ENCODE data around the gene BCKDHB. TPM values are rescaled to one million over a fixed set of nuclear protein-coding genes. Genes with fewer than 3 reads are reported as not detected.

BCKDHB gene
- total and polyA plus RNA-seq, 2 donors (not counting 1 experiment from before 2014, with no cell fraction given) = 9.6 to 20.1 TPM

DNA sequence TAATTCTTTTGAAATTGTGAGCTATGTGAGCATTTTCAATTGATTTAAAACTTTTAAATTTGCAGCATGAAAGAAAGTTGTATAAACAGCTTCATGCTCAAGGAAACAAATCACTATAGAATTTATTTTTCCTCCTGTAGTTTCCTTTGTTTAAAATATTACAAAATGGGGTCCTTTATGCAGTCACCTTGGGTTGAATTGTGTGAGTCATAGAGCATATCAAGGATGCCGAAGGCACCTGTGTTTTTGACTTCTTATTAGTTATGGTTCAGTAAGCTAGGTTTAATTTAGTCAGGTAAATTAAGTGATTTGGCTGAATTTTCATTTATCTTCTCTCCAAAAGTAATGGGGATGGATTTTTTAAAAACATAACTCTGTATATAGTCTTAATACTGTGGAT, 96.8 kb downstream of the BCKDHB start:
- no peaks in the 10 kb centered on the region for H4K20me1 ChIP-seq (ENCODE audit: control insufficient read depth, insufficient read depth, low read length, poor library complexity, severe bottlenecking)
- H3K9ac ChIP-seq (ENCODE audit: low read length) = no peak overlapping the region
- no peak for DNase-seq
- POLR2A ChIA-PET = no interaction called here
- H3K4me1 ChIP-seq (ENCODE audit: control insufficient read depth in 2 of 2, insufficient read depth in 2 of 2, low read length in 2 of 2) = no peaks in the 10 kb centered on the region
- WGBS (ENCODE audit: insufficient coverage) = 60% methylated on average over 1 of the region's 1 CpG
- Mint-ChIP-seq H3K9me3 (ENCODE audit: insufficient read depth) (no peaks in the 10 kb centered on the region), H3K4me1 (peaks cover 2% of the 10 kb centered on the region), H3K27ac (no peak overlapping the region), H3K27me3 (no peaks in the 10 kb centered on the region), H3K4me3 (no peak overlapping the region)
- H3K9me3 ChIP-seq (ENCODE audit: control extremely low read depth in 1 of 3, control insufficient read depth in 2 of 3, insufficient read depth in 1 of 3, low read length in 2 of 3) = no peaks in the 10 kb centered on the region
- H3K36me3 ChIP-seq (replicated peaks in 1 of 2; ENCODE audit: control extremely low read depth in 1 of 2, control insufficient read depth in 1 of 2, extremely low read depth in 1 of 2, insufficient read depth in 2 of 2, low read length in 1 of 2) = peaks cover 0 to 3% of the 10 kb centered on the region in 2 experiments
- no peak overlapping the region for H3K27ac ChIP-seq (ENCODE audit: low read length in 2 of 2)
- CTCF ChIA-PET = interaction anchor here (3.6 kb wide), 1 partner anchor 11 kb away, joined by 13 read pairs; no protein-coding TSS in a partner anchor
- no peak overlapping the region for H2AFZ ChIP-seq (ENCODE audit: insufficient read depth, low read depth, low read length, poor library complexity, severe bottlenecking)
- H3K4me2 ChIP-seq (replicated peaks; ENCODE audit: low read depth, low read length, poor library complexity, severe bottlenecking) = no peak overlapping the region
- no peak for ATAC-seq (ENCODE audit: low read depth)
- H3K4me3 ChIP-seq (ENCODE audit: control extremely low read depth in 1 of 5, extremely low read depth in 1 of 5, insufficient read depth in 1 of 5, low read depth in 2 of 5, low read length in 4 of 5) = no peak overlapping the region
- no peaks in the 10 kb centered on the region for H3K79me2 ChIP-seq (ENCODE audit: control insufficient read depth, insufficient read depth, low read length)
- H3K27me3 ChIP-seq (replicated peaks in 1 of 4; ENCODE audit: control extremely low read depth in 1 of 4, control insufficient read depth in 3 of 4, insufficient read depth in 4 of 4, low read length in 3 of 4) = no peaks in the 10 kb centered on the region
- TF ChIP-seq, protein P1, sequence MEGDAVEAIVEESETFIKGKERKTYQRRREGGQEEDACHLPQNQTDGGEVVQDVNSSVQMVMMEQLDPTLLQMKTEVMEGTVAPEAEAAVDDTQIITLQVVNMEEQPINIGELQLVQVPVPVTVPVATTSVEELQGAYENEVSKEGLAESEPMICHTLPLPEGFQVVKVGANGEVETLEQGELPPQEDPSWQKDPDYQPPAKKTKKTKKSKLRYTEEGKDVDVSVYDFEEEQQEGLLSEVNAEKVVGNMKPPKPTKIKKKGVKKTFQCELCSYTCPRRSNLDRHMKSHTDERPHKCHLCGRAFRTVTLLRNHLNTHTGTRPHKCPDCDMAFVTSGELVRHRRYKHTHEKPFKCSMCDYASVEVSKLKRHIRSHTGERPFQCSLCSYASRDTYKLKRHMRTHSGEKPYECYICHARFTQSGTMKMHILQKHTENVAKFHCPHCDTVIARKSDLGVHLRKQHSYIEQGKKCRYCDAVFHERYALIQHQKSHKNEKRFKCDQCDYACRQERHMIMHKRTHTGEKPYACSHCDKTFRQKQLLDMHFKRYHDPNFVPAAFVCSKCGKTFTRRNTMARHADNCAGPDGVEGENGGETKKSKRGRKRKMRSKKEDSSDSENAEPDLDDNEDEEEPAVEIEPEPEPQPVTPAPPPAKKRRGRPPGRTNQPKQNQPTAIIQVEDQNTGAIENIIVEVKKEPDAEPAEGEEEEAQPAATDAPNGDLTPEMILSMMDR (IDR thresholded peaks at IDR 0.05) = no peak
- TF ChIP-seq EZH2 (IDR thresholded peaks at IDR 0.05; ENCODE audit: borderline replicate concordance, insufficient read depth, low read depth, low read length, poor library complexity, severe bottlenecking) = no peak
- intact Hi-C loops (cut with micrococcal nuclease) = no loop called here

DNA sequence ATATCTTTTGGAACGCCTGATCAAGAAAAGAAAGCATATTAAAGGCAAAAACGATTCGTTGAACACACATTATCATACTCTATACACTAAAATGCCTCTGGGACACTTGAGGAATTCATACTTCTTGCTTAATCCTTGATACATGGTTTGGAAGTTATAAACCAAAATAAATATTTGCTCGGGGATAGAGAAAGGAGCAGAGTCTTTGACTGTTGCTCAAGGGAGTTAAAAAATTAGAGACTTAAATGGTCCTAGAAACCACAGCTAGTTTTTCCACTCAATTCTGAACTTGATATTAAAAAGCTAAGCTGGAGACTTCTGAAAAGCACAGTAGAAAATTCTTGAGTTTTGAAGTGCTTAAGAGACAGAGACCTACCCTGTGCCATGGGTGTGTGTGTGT, 98.9 kb downstream of the BCKDHB start:
- intact Hi-C loops (cut with micrococcal nuclease) = no loop called here
- no peaks in the 10 kb centered on the region for H3K79me2 ChIP-seq (ENCODE audit: control insufficient read depth, insufficient read depth, low read length)
- no peak overlapping the region for H2AFZ ChIP-seq (ENCODE audit: insufficient read depth, low read depth, low read length, poor library complexity, severe bottlenecking)
- WGBS (ENCODE audit: insufficient coverage) = 83% methylated on average over 1 of the region's 4 CpGs
- no peak overlapping the region for H3K27ac Mint-ChIP-seq
- DNase-seq (no peak), ATAC-seq (ENCODE audit: low read depth) (no peak)
- peaks cover 2% of the 10 kb centered on the region for H3K4me1 Mint-ChIP-seq
- H4K20me1 ChIP-seq (ENCODE audit: control insufficient read depth, insufficient read depth, low read length, poor library complexity, severe bottlenecking) = no peaks in the 10 kb centered on the region
- H3K9ac ChIP-seq (ENCODE audit: low read length) = no peak overlapping the region
- no peaks in the 10 kb centered on the region for H3K4me1 ChIP-seq (ENCODE audit: control insufficient read depth in 2 of 2, insufficient read depth in 2 of 2, low read length in 2 of 2)
- no peaks in the 10 kb centered on the region for H3K27me3 ChIP-seq (replicated peaks in 1 of 4; ENCODE audit: control extremely low read depth in 1 of 4, control insufficient read depth in 3 of 4, insufficient read depth in 4 of 4, low read length in 3 of 4)
- H3K27ac ChIP-seq (ENCODE audit: low read length in 2 of 2) = no peak overlapping the region
- no peak overlapping the region for H3K4me3 ChIP-seq (ENCODE audit: control extremely low read depth in 1 of 5, extremely low read depth in 1 of 5, insufficient read depth in 1 of 5, low read depth in 2 of 5, low read length in 4 of 5)
- no peaks in the 10 kb centered on the region for H3K9me3 Mint-ChIP-seq (ENCODE audit: insufficient read depth)
- TF ChIP-seq, protein P1 (IDR thresholded peaks at IDR 0.05) = no peak
- TF ChIP-seq EZH2 (IDR thresholded peaks at IDR 0.05; ENCODE audit: borderline replicate concordance, insufficient read depth, low read depth, low read length, poor library complexity, severe bottlenecking) = no peak
- no peak overlapping the region for H3K4me2 ChIP-seq (replicated peaks; ENCODE audit: low read depth, low read length, poor library complexity, severe bottlenecking)
- CTCF ChIA-PET = interaction anchor here (3.6 kb wide), 1 partner anchor 9 kb away, joined by 13 read pairs; no protein-coding TSS in a partner anchor
- POLR2A ChIA-PET = interaction anchor here (0.6 kb wide), 1 partner anchor 32 kb away, joined by 3 read pairs; no protein-coding TSS in a partner anchor
- no peak overlapping the region for H3K4me3 Mint-ChIP-seq
- H3K9me3 ChIP-seq (ENCODE audit: control extremely low read depth in 1 of 3, control insufficient read depth in 2 of 3, insufficient read depth in 1 of 3, low read length in 2 of 3) = no peaks in the 10 kb centered on the region
- no peaks in the 10 kb centered on the region for H3K27me3 Mint-ChIP-seq
- peaks cover 0 to 3% of the 10 kb centered on the region in 2 experiments for H3K36me3 ChIP-seq (replicated peaks in 1 of 2; ENCODE audit: control extremely low read depth in 1 of 2, control insufficient read depth in 1 of 2, extremely low read depth in 1 of 2, insufficient read depth in 2 of 2, low read length in 1 of 2)

All from B cell (primary cell).